Motor neuron (in vitro differentiated cells): ENCODE results near the gene AHDC1. TPM values are rescaled to one million over a fixed set of nuclear protein-coding genes. Genes with fewer than 3 reads are reported as not detected.
"Not testable (repeated sequence)": the region's sequence is repeated elsewhere in the genome, so short reads cannot be mapped to it uniquely, and the experiment has no call there.

Source experiments
- ATAC-seq, 8 experiments: fragments of 200-7000 bp; cut with Tn5 transposase; replicated peaks in 6 of 8; 2 replicates each; pipeline ENCODE4 v1.8.0; 2021; ENCODE audit warnings: mild to moderate bottlenecking in 8 of 8, moderate library complexity in 8 of 8
- H3K27ac ChIP-seq, 2 donors: fragments of 250-450 bp; sonication (Bioruptor Pico); 2 replicates each; pipeline ENCODE4 v1.9.0; 2021; ENCODE audit warnings: antibody characterized with exemption in 2 of 2, mild to moderate bottlenecking in 2 of 2, moderate library complexity in 1 of 2
- H3K4me1 ChIP-seq, 2 donors: fragments of 250-450 bp; sonication (Bioruptor Pico); replicated peaks in 1 of 2; 2 replicates each; pipeline ENCODE4 v1.6.1; 2021; ENCODE audit warnings: antibody characterized with exemption in 2 of 2, mild to moderate bottlenecking in 2 of 2, moderate library complexity in 1 of 2
- H3K4me3 ChIP-seq, 5 donors: fragments of 250-450 bp; sonication (Bioruptor Pico); 2 replicates each; pipeline ENCODE4 v1.9.0; 2021; ENCODE audit warnings: antibody characterized with exemption in 5 of 5, mild to moderate bottlenecking in 5 of 5, moderate library complexity in 4 of 5
- WGBS, 10 experiments: fragments of 450-650 bp; shearing (Covaris generic); methylation state at CpG; one replicate each; pipeline ENCODE4 v1.0.0; 2022; 5-methylcytosine and 5-hydroxymethylcytosine counted together
- in situ Hi-C, 9 experiments: fragments of 400-800 bp; cut with MboI; loops; one replicate each; pipeline ENCODE4 v1.15.0; 2021; ENCODE audit warnings: low sequenced_read_pairs in 9 of 9, low pct_unique_long_range_greater_than_20kb in 2 of 9; ENCODE audit not compliant: unreplicated experiment in 9 of 9
- total RNA-seq, 8 experiments: library from RNA; unstranded; fragments of 300-600 nt; gene quantifications; 2 replicates each; pipeline versions ENCODE4 v1.2.3 to v1.2.4, GENCODE V29; 2022

The AHDC1 gene
- total RNA-seq, 8 experiments from 2014 or later: 8.6 to 30.2 (median 14.4) TPM

GRCh38 chr1:27561124-27561899, 42.6 kb downstream of the AHDC1 start:
- peak in 5 of 8 experiments; percentile 10 to 38 (median 17) for ATAC-seq
- in situ Hi-C loops: no loop called here
- Histone ChIP-seq H3K27ac (peak overlapping the region; percentile 71 to 82), H3K4me1 (peaks cover 71 to 84% of the 10 kb centered on the region in 2 donors), H3K4me3 (no peak overlapping the region)
- WGBS, 10 experiments: 35 to 65% (median 55%) methylated on average over 2 to 6 of the region's 9 CpGs; no CpG with 5 or more reads in 1 of the 10 experiments

GRCh38 chr1:27560268-27561123, 43.4 kb downstream of the AHDC1 start:
- 31 to 80% (median 66%) methylated on average over 2 to 8 of the region's 13 CpGs; no CpG with 5 or more reads in 4 of the 10 experiments for WGBS, 10 experiments
- Histone ChIP-seq H3K4me1 (peaks cover 71 to 84% of the 10 kb centered on the region in 2 donors), H3K4me3 (no peak overlapping the region), H3K27ac (peak overlapping the region; percentile 71 to 82)
- in situ Hi-C loops: no loop called here
- ATAC-seq: peak in 5 of 8 experiments; percentile 17 to 58 (median 56)

- Histone ChIP-seq H3K4me1 (peaks cover 80 to 84% of the 10 kb centered on the region in 2 donors), H3K4me3 (no peak overlapping the region), H3K27ac (peak overlapping the region; percentile 71 to 82)
- no peak for ATAC-seq
- WGBS, 10 experiments: 20 to 100% (median 72%) methylated on average over 1 to 8 of the region's 8 CpGs; no CpG with 5 or more reads in 2 of the 10 experiments
- in situ Hi-C loops: no loop called here
Observed at GRCh38 chr1:27559466-27560030, 44.4 kb downstream of the AHDC1 start.

GRCh38 chr1:27557596-27558340, 46.2 kb downstream of the AHDC1 start:
- in situ Hi-C loops: no loop called here
- Histone ChIP-seq H3K4me3 (no peak overlapping the region), H3K27ac (peak overlapping the region; percentile 0 to 7), H3K4me1 (peaks cover 80 to 81% of the 10 kb centered on the region in 2 donors)
- WGBS, 10 experiments: 0 to 75% (median 69%) methylated on average over 1 to 9 of the region's 11 CpGs; no CpG with 5 or more reads in 5 of the 10 experiments
- peak in 3 of 8 experiments; percentile 37 to 83 (median 55) for ATAC-seq

- peak; percentile 48 to 77 (median 59) for ATAC-seq
- in situ Hi-C loops: no loop called here
- Histone ChIP-seq H3K27ac (peak overlapping the region; percentile 7 to 75), H3K4me1 (peaks cover 72 to 73% of the 10 kb centered on the region in 2 donors), H3K4me3 (no peak overlapping the region)
- WGBS, 10 experiments: 0 to 20% (median 0%) methylated on average over 1 of the region's 19 CpGs; no CpG with 5 or more reads in 5 of the 10 experiments
Observed at GRCh38 chr1:27556781-27557595, 47.0 kb downstream of the AHDC1 start.

DNA sequence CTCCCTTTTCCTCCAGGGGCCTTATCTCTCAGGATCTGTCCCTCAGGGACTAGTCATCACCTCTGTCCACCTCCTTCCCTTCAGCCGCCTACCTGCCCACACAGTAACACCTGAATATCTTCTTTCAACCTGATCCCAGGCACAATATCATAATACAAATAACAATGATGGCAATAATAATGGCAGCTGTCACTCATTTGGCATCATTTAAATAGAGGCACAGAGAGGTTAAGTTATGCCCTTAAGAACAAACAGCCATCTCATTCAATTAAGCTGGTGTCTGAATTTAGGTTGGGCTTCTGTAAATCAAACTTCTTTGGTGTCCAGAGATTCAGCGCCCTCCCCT, 47.5 kb downstream of the AHDC1 start:
- no peak for ATAC-seq
- Histone ChIP-seq H3K27ac (peak overlapping the region; percentile 75 to 93), H3K4me3 (no peak overlapping the region), H3K4me1 (peaks cover 66 to 67% of the 10 kb centered on the region in 2 donors)
- in situ Hi-C loops: no loop called here
- 17 to 75% (median 59%) methylated on average over 1 to 2 of the region's 2 CpGs; no CpG with 5 or more reads in 5 of the 10 experiments for WGBS, 10 experiments

DNA sequence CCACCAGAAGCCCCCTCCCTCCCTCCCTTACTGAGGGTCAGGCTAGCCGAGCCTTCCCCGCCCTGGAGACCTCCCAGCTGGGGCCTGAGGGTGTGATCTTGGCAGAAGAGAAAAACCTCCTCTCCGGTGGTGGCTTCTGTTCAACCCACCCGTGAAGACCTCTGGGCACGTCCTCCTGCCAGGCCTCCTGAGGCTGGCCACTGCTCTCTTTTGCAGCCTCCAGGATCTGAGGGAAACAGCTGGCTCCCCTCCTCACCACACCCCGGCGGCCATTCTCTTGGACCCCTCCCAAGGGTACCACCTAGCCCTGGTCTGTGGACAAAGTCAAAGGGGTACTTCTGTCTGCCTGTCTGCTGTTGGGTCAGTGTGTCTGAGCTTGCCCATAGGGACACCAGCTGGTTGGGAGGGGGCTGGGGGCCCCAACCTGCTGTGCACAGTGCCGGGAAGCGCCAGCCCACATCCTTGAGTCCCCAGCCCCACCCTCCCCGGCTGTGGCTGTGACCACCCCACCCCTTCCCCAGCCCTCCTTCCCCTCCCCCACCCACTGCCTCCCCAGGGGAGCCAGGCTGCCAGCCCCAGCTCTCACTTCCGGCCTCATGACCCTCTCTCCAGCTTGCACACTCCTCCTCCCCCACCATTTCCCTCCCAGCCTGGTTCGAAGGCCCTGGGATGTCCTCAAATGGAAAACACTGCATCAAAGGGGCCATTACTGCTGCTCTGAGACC, 48.1 kb downstream of the AHDC1 start:
- H3K4me3 ChIP-seq: no peak overlapping the region
- peaks cover 61 to 62% of the 10 kb centered on the region in 2 donors for H3K4me1 ChIP-seq
- H3K27ac ChIP-seq: peak overlapping the region; percentile 87 to 93
- in situ Hi-C loops: no loop called here
- 45 to 74% (median 70%) methylated on average over 2 to 4 of the region's 12 CpGs; no CpG with 5 or more reads in 7 of the 10 experiments for WGBS, 10 experiments
- ATAC-seq: peak in 7 of 8 experiments; percentile 1 to 35 (median 18)

- WGBS, 10 experiments: 0 to 86% (median 74%) methylated on average over 1 to 7 of the region's 8 CpGs; no CpG with 5 or more reads in 2 of the 10 experiments
- peak overlapping the region; percentile 87 to 93 for H3K27ac ChIP-seq
- in situ Hi-C loops: no loop called here
- H3K4me1 ChIP-seq: peaks cover 53 to 54% of the 10 kb centered on the region in 2 donors
- no peak overlapping the region for H3K4me3 ChIP-seq
- peak in 5 of 8 experiments; percentile 0 to 13 (median 3) for ATAC-seq
Observed at GRCh38 chr1:27554759-27555699, 48.9 kb downstream of the AHDC1 start.

- in situ Hi-C loops: no loop called here
- 48 to 80% (median 68%) methylated on average over 1 to 4 of the region's 4 CpGs; no CpG with 5 or more reads in 4 of the 10 experiments for WGBS, 10 experiments
- no peak overlapping the region for H3K4me3 ChIP-seq
Observed at GRCh38 chr1:27554293-27554692, 49.7 kb downstream of the AHDC1 start.

DNA sequence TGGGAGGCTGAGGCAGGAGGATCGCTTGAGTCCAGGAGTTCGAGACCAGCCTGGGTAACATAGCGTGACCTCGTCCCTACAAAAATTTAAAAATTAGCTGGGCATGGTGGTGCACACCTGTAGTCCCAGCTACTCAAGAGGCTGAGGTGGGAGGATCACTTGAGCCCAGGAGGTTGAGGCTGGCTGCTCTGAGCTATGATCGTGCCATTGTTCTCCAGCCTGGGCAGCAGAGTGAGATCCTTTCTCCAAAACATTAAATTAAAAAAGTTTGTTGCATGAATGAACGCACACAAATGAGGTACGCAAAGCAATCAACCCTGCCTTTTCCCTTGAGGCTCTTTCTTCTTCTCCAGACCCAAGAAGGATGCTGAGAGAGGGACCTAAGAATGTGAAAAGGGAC, 50.1 kb downstream of the AHDC1 start:
- peak overlapping the region; percentile 87 to 93 for H3K27ac ChIP-seq
- WGBS, 10 experiments: 85 to 100% (median 93%) methylated on average over 1 to 7 of the region's 7 CpGs; no CpG with 5 or more reads in 2 of the 10 experiments
- in situ Hi-C loops, H3K4me3 ChIP-seq, ATAC-seq: not testable (repeated sequence)
- peaks cover 45 to 46% of the 10 kb centered on the region in 2 donors for H3K4me1 ChIP-seq

More at GRCh38 chr1:27554293-27554692, 49.7 kb downstream of the AHDC1 start:
- Histone ChIP-seq H3K4me1 (peaks cover 45 to 46% of the 10 kb centered on the region in 2 donors), H3K27ac (peak overlapping the region; percentile 87 to 93)
- peak in 5 of 8 experiments; percentile 34 to 75 (median 54) for ATAC-seq
